ENCODE data around the gene MMEL1.

DNA sequence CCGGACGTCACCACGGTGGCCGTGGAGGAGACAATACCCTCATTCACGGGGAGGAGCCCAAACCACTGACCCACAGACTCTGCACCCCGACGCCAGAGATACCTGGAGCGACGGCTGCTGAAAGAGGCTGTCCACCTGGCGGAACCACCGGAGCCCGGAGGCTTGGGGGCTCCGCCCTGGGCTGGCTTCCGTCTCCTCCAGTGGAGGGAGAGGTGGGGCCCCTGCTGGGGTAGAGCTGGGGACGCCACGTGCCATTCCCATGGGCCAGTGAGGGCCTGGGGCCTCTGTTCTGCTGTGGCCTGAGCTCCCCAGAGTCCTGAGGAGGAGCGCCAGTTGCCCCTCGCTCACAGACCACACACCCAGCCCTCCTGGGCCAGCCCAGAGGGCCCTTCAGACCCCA lies 69.6 kb downstream of the MMEL1 start:
- no peak for TF ChIP-seq ZFX (IDR thresholded peaks at IDR 0.05; ENCODE audit: borderline replicate concordance)
- TF ChIP-seq, protein P1, sequence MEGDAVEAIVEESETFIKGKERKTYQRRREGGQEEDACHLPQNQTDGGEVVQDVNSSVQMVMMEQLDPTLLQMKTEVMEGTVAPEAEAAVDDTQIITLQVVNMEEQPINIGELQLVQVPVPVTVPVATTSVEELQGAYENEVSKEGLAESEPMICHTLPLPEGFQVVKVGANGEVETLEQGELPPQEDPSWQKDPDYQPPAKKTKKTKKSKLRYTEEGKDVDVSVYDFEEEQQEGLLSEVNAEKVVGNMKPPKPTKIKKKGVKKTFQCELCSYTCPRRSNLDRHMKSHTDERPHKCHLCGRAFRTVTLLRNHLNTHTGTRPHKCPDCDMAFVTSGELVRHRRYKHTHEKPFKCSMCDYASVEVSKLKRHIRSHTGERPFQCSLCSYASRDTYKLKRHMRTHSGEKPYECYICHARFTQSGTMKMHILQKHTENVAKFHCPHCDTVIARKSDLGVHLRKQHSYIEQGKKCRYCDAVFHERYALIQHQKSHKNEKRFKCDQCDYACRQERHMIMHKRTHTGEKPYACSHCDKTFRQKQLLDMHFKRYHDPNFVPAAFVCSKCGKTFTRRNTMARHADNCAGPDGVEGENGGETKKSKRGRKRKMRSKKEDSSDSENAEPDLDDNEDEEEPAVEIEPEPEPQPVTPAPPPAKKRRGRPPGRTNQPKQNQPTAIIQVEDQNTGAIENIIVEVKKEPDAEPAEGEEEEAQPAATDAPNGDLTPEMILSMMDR (IDR thresholded peaks at IDR 0.05) = no peak
